Heart left ventricle (tissue), 16 donors: ENCODE data around the gene RALGPS1. TPM values are rescaled to one million over a fixed set of nuclear protein-coding genes. Genes with fewer than 3 reads are reported as not detected.

Source experiments
- ATAC-seq, 4 donors: fragments of 200-7000 bp; cut with Tn5 transposase; one replicate each; pipeline ENCODE4 v1.9.1; 2020 to 2022; ENCODE audit warnings: moderate library complexity in 4 of 4, mild to moderate bottlenecking in 3 of 4, moderate number of reproducible peaks in 1 of 4
- DNase-seq, 5 donors: peaks; one replicate each; pipeline ENCODE4 v3.0.0-alpha.2; 2020
- H3K27ac ChIP-seq, 12 donors: fragments of 200-600 bp; sonication (generic) in 4 of 12; one replicate each; pipeline versions ENCODE4 v1.5.0 to v1.8.0; 2016 to 2022; ENCODE audit warnings: mild to moderate bottlenecking in 2 of 12
- H3K27me3 ChIP-seq, 9 donors: fragments of 200-600 bp; sonication (generic) in 2 of 9; one replicate each; pipeline versions ENCODE4 v1.5.1 to v1.8.0; 2016 to 2022; ENCODE audit warnings: mild to moderate bottlenecking in 3 of 9
- H3K36me3 ChIP-seq, 9 donors: fragments of 200-600 bp; sonication (generic) in 2 of 9; one replicate each; pipeline versions ENCODE4 v1.5.0 to v1.8.0; 2018 to 2022; ENCODE audit warnings: mild to moderate bottlenecking in 2 of 9
- H3K4me1 ChIP-seq, 12 donors: fragments of 200-600 bp; sonication (generic) in 4 of 12; one replicate each; pipeline versions ENCODE4 v1.5.0 to v1.8.0; 2016 to 2022; ENCODE audit warnings: mild to moderate bottlenecking in 3 of 12
- H3K4me3 ChIP-seq, 12 donors: fragments of 200-600 bp; sonication (generic) in 4 of 12; one replicate each; pipeline versions ENCODE4 v1.5.0 to v1.8.0; 2017 to 2022; ENCODE audit warnings: mild to moderate bottlenecking in 9 of 12, moderate library complexity in 4 of 12
- H3K9me3 ChIP-seq, 12 donors: fragments of 200-600 bp; sonication (generic) in 4 of 12; one replicate each; pipeline versions ENCODE4 v1.5.0 to v1.8.0; 2016 to 2022; ENCODE audit warnings: mild to moderate bottlenecking in 1 of 12
- POLR2A ChIP-seq, 2 donors: fragments of 450-650 bp; IDR thresholded peaks; one replicate each; pipeline ENCODE4 v1.6.1; 2017; ENCODE audit warnings: antibody characterized with exemption in 2 of 2, mild to moderate bottlenecking in 2 of 2, moderate library complexity in 2 of 2
- WGBS, 4 donors: extraction: QIAGEN DNeasy Blood & Tissue Kit in 2 of 4; methylation state at CpG; one replicate each; pipeline versions ENCODE4 v1.1.5 to v1.1.7; 2013 to 2018; 5-methylcytosine and 5-hydroxymethylcytosine counted together
- intact Hi-C, 10 donors: fragments of 100-400 bp; cut with DNase I; formaldehyde crosslinking; loops; one replicate each; pipeline versions ENCODE4 v1.11.1 to v1.14.2; 2022
- polyA plus RNA-seq, 2 donors: library from polyadenylated mRNA; stranded (reverse); fragments of 200-250 nt; gene quantifications; one replicate each; pipeline ENCODE4 v1.2.3, GENCODE V29; 2013
- total RNA-seq, 9 donors: library from RNA; depleted of rRNA in 2 of 9; stranded (reverse); fragments of >200 nt in 2 of 9; fragmentation: NEBNext Ultra II Directional in 3 of 9; extraction: Animal tissue kit (Norgen Biotek cat#: 25700) in 3 of 9; gene quantifications; one replicate each; pipeline versions ENCODE4 v1.1.0 to v1.2.4, GENCODE V29; 2016 to 2023
- TF ChIP-seq, protein P1 (sequence below), 12 donors: fragments of 200-600 bp; sonication (generic) in 4 of 12; IDR thresholded peaks; one replicate each; pipeline versions ENCODE4 v1.5.0 to v1.8.0; 2018 to 2022; ENCODE audit warnings: antibody characterized with exemption in 12 of 12, mild to moderate bottlenecking in 5 of 12
- donor health status: ischemic (EF 13 %, LVEDD 7.1; RV severe dilation, severe dysfunction).
- donor health status: healthy with polysubstance abuse.
- donor health status: DM: no; HTN: yes; CAD: no.
- donor health status: DM: no; HTN: no; CAD: no.
- donor health status: ischemic (EF 25% LVEDD 6.9; RV normal size, moderate dysfunction).
- donor health status: ischemic (EF 25% LVEDD 5.7; RV mildly dilated, moderate dysfunction).
- donor health status: healthy.
- donor health status: DM: yes; HTN: yes; CAD: no.
- donor health status: ischemic (EF 35%, LVEDD 5.7; RV mildly dilated, moderate dysfunction).
- donor health status: nonischemic (EF 11% LVEDD 7.7; RV severe dilation, severe dysfunction).
- donor health status: DM: yes; HTN: yes; CAD: no.
- donor health status: PGD.
- donor health status: ischemic (EF 29% LVEDD 5.4; RV normal size, mild dysfunction).
- donor health status: nonischemic (EF 23%, LVEDD 6.1; RV moderate dilation, normal function).

The RALGPS1 gene
- total and polyA plus RNA-seq, 11 donors, result 8.0 to 21.8 (median 14.4) TPM

DNA sequence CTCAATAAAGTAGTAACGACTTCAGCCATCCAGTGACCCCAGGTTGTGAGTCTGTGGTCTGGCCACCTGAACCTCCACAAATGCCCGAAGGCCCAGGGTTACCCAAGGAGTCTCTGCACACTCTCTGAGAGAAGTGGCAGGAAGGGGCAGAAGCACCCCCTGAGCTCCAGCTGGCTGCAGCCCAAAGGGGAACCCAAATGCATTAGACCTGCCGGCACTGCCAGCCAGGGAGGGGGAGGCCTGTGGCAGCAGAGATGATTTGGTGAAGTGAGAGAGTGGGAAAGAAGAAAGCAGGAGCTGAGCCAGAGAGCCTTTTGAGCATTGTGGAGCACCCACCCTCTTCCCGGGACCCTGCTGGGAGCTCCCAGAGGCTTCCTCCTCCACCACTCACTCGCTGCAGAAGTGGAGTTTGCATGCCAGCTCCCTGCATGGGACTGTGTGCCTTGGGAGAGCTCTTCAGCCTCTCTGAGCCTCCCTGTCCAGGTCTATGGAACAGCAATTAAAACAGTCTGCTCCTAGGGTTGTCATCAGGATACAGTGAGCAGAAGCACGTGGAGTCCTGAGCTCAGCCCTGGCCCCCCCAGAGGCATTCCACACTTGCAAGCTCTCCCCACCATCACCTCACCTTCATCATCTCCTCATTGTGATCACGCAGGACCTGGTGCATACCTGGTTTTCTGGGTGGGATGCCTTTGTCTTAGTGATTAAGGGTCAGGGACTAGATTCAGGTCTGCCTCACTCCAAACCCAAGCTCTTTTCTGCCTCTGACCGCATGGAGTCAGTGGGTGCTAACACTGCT, 221.7 kb downstream of the RALGPS1 start:
- ATAC-seq (no peak), DNase-seq (no peak)
- Histone ChIP-seq H3K27ac (peak overlapping the region in 1 of 12 donors; percentile 96), H3K36me3 (no peaks in the 10 kb centered on the region), H3K4me3 (no peak overlapping the region), H3K27me3 (no peaks in the 10 kb centered on the region), H3K9me3 (no peaks in the 10 kb centered on the region), H3K4me1 (peaks cover 0 to 64% (median 38%) of the 10 kb centered on the region in 12 donors)
- 88 to 93% (median 91%) methylated on average over 8 of the region's 8 CpGs for WGBS, 4 donors
- intact Hi-C loops, result loop anchor here in 1 of 10 donors (5.0 kb wide), 1 partner anchor 61 kb away; no protein-coding TSS in a partner anchor
- TF ChIP-seq POLR2A (IDR thresholded peaks at IDR 0.05), result no peak
- TF ChIP-seq, protein P1, sequence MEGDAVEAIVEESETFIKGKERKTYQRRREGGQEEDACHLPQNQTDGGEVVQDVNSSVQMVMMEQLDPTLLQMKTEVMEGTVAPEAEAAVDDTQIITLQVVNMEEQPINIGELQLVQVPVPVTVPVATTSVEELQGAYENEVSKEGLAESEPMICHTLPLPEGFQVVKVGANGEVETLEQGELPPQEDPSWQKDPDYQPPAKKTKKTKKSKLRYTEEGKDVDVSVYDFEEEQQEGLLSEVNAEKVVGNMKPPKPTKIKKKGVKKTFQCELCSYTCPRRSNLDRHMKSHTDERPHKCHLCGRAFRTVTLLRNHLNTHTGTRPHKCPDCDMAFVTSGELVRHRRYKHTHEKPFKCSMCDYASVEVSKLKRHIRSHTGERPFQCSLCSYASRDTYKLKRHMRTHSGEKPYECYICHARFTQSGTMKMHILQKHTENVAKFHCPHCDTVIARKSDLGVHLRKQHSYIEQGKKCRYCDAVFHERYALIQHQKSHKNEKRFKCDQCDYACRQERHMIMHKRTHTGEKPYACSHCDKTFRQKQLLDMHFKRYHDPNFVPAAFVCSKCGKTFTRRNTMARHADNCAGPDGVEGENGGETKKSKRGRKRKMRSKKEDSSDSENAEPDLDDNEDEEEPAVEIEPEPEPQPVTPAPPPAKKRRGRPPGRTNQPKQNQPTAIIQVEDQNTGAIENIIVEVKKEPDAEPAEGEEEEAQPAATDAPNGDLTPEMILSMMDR (IDR thresholded peaks at IDR 0.05), result no peak

DNA sequence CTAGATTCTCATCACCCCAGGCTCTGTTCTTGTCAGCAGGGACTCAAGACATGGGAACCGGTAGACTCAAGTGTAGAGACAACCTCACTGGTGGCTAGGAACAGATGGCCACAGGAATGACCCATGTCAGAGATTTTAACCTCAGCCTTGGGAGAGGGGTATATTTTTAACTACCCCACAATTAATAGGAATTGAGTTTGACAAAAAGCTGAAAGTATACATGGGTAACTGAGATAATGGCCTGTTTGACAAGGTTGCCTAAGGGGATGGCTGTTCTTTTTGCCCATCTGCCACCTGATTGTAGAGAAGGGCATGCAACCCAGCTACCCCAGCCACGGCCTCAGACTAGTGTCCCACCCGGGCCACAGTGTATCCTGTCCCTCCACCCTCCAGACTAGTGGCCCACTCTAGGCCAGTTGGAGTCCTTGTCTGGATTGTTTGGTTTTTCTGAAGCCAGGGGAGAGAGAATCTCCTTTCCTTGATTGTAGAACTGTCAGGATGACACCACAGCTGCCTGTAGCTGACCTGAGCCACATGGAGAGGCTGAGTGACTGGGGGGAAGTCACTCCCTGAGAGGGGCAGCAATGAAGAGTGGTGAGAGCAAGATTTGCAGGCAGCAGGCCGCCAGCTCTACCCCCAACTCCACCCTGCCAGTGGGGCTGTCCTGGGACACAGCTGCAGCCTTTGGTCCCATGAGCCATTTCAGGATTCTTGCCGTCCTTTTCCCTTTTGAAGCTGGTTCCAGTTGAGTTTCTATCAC, 222.5 kb downstream of the RALGPS1 start:
- Histone ChIP-seq H3K9me3 (no peaks in the 10 kb centered on the region), H3K4me1 (peaks cover 0 to 57% (median 35%) of the 10 kb centered on the region in 12 donors), H3K36me3 (no peaks in the 10 kb centered on the region), H3K27me3 (no peaks in the 10 kb centered on the region), H3K27ac (no peak overlapping the region), H3K4me3 (no peak overlapping the region)
- DNase-seq (peak in 1 of 5 donors; percentile 10), ATAC-seq (no peak)
- TF ChIP-seq POLR2A (IDR thresholded peaks at IDR 0.05), result no peak
- TF ChIP-seq, protein P1 (IDR thresholded peaks at IDR 0.05), result no peak
- intact Hi-C loops, result loop anchor here in 1 of 10 donors (5.0 kb wide), 1 partner anchor 60 kb away; no protein-coding TSS in a partner anchor
- 95 to 97% (median 95%) methylated on average over 3 to 5 of the region's 5 CpGs for WGBS, 4 donors

DNA sequence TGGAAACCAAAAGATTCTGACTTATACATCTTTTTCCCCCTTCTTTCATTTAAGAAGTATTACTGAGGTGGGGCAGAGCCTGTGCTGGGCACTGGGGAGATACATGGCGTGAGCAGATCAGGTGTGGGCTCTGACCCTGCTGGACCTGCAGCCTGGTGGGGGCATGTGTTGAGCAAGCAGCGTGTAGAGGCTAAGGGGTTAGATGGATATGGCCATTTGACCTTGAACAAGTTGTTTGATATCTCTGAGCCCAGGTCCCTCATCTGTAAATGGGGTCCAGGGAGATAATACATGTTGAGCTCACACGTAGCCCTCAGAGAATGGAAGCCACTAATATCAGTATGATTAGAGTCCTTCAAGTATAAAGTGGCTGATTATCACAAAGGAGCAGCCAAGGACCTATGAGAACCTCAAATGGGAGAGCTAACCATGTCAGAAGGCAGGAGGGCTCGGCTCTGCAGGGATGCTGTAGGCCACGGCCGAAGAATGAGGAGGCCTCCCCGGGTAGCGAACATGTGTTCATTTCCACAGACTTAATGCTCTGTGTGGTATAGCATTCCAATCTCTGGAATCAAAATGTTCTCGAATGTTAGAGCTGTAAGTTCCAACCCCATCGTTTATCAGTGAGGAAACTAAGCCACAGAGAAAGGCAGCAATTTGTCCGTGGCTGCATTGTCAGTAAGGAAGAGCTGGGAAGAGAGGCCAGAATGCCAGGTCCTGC, 223.2 kb downstream of the RALGPS1 start:
- Histone ChIP-seq H3K27ac (no peak overlapping the region), H3K9me3 (no peaks in the 10 kb centered on the region), H3K4me3 (no peak overlapping the region), H3K27me3 (no peaks in the 10 kb centered on the region), H3K36me3 (no peaks in the 10 kb centered on the region), H3K4me1 (peaks cover 0 to 54% (median 31%) of the 10 kb centered on the region in 12 donors)
- DNase-seq (peak in 1 of 5 donors; percentile 5), ATAC-seq (no peak)
- intact Hi-C loops, result loop anchor here in 1 of 10 donors (5.0 kb wide), 1 partner anchor 60 kb away; no protein-coding TSS in a partner anchor
- TF ChIP-seq POLR2A (IDR thresholded peaks at IDR 0.05), result no peak
- TF ChIP-seq, protein P1 (IDR thresholded peaks at IDR 0.05), result no peak
- 94 to 98% (median 96%) methylated on average over 11 of the region's 11 CpGs for WGBS, 4 donors
